Activated CD4-positive, CD25-positive, alpha-beta regulatory T cell treated with anti-CD3 and anti-CD28 coated beads, Interleukin-2, amount 50 U/mL, for 24 hours (primary cell): ENCODE measurements around the gene CAMSAP1.

Experiments used
- ATAC-seq, 2 donors: fragments of 150-1000 bp; cut with Tn5 transposase; one replicate each; pipeline ENCODE4 v1.10.0; 2021; ENCODE audit warnings: mild to moderate bottlenecking in 1 of 2, moderate library complexity in 1 of 2

CAMSAP1 gene

DNA sequence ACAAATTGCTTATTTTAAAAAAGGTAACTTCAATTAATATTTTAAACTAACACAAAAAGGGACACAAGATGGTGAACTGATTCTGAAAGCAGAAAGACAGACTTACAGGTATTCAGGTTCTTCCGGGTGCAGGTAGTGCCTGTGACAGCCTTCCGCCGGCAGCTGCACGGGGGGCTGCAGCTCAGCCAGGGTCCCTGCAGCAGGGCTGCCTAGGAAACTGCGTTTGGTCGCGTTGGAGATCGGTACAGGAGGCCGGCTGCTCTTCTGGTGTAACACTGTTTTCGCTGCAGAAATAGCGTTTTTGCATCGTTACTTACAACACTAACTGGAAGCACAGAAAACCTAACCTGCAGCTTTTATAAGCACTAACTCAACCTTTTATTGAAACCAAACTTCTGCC is 80.0 kb downstream of the CAMSAP1 start:
- no peak for ATAC-seq

DNA sequence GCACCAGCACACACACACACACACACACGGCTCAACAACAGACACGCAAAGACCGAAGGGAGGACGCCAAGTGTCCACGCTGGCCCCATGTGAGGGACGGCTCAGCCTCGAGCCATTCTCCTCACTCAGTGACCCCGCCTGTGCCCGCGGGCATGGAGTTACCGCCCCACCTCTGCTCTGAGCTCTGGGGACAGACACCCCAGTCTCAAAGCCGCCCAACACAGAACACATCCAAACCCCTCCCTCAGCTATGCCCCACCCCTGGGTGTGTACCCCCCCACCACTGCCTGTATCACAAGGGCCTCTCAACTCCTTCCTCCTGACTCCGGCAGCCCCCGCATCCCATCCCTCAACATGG is 81.2 kb downstream of the CAMSAP1 start:
- ATAC-seq, result no peak

DNA sequence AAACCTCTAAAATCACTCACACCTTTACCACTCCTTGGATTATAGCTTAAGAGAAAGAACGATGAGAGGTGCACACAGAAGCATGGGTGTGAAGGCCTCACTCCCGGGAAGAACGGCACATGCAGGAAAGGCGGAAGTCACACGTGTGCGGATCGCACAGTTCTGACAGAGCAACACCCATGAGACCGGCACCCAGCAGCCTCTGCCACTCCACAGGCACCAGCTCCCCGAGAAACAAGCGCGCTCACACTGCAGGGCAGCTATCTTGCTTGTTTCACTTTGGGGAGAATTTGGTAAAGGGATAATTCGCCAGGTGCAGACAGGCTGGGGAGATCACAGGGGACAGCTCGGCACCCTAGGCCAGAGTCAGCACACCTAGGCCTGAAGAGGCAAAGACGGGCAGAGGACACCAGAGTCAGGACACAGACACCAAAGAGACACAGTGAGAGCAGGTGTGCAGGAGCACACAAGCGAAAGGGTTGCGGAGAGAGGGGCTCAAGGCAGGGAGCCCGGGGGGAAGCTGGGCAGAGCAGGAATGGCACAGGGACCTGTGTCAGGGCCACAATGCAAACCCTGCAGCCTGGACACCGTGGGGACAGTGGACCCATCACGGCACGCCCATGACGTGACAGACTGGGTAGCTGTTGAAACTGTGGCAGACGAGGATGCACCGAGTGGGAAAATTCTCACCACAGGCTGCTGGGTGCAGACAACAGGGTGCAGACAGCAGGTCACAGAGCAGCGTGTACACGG is 81.7 kb downstream of the CAMSAP1 start:
- ATAC-seq, result no peak

DNA sequence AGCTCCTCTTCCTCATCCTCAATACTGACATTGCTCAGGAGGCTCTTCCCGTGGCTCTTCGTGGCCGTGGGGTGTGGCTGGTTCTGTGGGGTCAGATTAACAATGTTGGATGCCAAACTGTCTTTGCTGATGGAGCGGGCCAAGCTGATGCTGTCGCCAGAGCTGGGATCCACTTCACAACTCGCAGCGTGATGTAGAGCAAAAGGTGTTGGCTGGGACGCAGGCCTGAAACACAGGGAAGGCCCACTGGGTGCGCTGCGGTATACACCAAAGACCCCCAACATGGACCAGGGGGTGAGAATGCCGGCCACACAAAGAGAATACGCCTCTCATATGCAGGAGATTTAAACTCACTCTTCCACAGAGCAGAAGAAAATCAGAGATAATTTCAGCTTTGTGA is 84.3 kb downstream of the CAMSAP1 start:
- no peak for ATAC-seq

DNA sequence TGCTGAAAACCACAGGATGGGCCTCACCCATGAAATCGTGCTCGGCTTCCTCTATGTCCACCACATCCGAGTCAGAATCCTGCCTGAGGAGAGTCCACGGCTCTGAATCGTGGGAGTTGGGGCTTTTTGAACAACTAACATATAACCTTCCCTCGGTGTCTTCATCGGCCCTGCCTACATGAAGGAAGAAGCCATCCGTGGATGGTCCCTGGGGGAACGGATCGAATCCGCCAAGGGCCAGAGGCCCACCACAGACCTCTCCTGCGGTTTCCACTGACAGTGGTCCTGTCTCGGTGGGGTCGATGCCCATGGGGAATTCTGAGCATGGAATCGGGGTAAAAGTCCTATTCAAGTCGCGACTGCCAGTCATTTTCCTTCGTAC is 85.0 kb downstream of the CAMSAP1 start:
- ATAC-seq, result no peak

DNA sequence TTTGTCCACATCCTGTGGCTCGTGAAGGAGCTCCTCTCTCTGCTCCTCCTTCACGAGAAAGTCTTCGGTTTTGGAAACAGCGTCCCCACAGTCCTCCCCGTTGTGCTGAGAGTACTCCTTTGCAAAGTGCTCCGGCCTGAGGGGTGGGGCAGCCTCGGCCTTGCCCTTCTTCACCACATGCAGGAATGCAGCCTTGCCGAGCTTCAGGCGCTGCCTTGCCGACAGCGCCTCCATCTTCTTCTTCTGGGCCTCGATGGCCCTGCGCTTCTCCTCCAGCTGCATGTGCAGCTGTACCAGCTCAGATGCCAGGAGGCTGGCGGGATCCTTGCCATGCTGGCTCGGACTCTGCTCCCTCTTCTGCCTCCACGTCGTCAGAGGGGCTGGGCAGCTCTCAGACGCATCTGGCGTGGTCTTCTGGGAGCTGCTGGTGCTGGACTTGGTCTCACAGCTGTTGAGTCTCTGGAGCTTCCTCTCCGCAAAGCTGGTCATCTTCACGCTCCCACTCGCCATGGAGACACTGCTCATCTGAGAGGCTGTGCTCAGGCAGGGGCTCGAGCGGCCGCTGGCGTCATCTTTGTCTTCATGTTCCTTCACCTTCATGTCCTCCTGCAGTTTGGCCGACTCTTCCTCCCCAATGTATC is 85.5 kb downstream of the CAMSAP1 start:
- no peak for ATAC-seq

DNA sequence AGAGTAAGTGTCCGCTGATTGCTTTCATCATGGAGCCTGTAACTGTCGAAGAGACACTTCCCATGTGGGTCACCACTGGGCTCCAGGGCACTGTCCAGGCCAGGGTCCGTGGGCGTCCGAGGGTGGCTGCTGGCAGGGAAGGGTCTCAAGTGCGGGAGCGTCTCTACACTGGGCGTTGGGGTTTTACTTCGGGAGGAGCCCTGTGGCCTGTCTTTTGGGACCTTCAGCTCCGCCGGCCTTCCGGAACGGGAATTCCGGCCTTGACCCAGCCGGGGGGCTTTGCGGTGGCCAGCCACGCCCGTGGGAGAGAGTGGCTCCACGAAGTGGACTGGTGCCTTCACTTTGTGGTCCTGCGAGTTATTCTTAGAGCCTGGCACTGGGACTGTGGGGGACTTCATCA is 86.2 kb downstream of the CAMSAP1 start:
- ATAC-seq, result no peak

DNA sequence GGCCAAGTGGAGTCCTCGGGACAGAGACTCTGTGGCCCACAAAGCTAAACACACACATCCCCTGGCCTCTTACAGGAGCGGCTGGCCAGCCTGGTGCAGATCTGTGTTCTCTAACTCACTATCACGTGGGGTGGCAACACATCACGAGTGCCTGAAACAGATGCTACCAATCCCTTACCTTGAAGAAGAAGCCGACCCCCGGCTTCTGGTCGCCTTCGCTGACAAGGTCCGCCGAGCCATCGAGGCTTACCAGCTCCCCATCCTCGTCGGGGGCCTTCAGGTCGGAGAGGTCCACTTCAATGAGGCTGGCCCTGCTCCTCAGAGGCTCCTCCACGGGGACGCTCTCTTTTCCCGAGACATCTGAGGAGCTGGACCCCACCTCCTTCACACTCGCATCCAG is 86.7 kb downstream of the CAMSAP1 start:
- no peak for ATAC-seq

DNA sequence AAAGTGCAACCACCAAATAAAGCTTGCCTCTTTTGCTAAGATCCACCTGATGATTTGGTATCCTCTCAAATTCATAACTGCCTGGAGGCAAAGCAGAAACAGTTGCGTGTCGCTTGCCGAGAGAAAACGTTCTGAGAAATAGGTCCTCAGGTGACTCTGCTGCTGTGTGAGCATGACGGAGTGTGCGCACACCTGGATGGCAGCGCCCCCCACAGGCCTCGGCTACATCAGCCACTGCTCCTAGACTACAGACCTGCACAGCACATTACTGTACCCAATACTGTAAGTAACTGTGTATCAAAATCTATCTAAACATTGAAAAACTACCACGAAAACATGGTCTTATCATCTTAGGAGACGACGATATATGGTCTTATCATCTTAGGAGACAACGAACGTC is 87.4 kb downstream of the CAMSAP1 start:
- ATAC-seq, result no peak

DNA sequence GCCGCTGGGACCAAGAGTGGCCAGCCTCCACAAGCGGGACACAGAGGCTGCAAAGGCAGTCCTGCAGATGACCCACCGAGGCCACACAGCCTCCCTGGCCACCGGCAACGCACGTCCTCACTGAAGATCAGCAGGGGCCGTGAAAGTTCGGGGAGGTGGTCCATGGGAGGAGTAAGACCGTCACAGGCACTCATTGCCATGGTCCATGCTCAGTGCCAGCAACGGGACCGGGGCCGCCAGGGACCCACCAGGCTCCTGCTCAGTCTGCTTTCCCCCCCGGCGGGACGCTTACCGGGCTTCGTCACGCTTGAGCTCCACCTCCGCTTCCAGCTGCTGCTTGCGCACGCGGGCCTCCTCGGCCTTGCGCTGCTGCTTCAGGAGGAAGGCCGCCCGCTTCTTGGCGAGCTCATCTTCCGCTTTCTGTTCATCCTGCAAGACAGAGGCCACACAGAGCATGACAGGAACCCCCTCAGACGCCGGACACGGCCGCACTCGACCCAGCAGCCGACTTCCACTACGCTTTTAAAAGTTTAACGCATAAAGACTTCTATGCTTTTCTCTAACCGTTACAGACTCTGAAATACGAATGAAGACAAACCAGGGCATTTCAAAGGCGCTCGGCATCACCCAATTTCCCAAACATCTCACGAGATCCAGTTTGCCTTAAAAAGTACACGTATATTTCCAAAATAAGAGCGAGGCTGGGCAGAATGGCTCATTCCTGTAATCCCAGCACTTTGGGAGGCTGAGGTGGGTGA is 88.4 kb downstream of the CAMSAP1 start:
- ATAC-seq, result no peak

DNA sequence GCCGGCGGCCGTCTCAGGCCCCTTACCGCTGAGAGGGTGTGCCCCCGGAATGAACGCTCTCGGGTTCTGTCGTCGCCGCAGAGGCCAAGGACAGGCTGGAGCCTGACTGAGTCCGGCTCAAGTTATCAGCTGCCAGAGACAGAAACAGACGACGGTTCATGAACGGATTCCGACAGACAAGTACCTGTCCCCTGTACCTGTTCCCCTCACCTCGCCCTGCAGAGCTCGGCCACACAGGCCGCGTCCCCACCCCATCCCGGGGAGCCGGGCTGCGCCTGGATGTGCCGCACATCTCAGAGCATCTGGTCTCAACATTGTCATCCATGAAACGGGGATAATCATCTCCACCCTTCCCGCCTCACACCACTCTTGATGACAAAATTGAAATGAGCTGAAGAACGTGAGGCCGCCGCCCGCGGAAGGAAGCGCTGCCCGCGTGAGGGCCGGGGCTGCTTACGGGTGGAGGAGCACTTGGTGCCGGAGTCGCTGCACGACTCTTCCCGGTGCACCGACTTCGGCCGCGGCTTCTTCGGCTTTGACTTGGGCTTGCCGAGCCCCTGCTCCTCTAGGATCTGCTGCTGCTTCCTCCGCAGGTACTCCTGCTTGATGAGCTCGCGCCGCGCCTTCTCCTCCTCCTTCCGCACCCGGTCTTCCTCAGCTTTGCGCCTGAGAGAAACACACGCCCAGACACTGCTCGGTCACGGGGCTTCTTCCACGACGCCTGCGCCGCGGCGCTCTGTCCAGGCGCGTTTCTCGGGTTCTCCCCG is 89.2 kb downstream of the CAMSAP1 start:
- ATAC-seq, result no peak

DNA sequence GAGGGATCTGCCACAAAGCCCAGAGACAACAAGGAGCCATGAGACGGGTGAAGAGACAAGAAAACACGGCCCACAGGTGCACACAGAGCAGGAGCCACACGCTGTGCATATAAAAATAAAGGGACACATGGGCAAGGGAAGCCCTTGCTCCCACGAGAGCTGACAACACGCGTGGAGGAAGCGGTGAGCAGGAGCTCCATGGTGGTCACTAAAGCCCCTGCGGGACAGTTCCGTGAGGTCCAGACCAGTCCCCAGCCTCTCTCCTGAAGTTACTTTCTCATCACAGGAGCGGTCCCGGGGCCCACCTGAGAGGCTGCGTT is 90.7 kb downstream of the CAMSAP1 start:
- ATAC-seq, result no peak

DNA sequence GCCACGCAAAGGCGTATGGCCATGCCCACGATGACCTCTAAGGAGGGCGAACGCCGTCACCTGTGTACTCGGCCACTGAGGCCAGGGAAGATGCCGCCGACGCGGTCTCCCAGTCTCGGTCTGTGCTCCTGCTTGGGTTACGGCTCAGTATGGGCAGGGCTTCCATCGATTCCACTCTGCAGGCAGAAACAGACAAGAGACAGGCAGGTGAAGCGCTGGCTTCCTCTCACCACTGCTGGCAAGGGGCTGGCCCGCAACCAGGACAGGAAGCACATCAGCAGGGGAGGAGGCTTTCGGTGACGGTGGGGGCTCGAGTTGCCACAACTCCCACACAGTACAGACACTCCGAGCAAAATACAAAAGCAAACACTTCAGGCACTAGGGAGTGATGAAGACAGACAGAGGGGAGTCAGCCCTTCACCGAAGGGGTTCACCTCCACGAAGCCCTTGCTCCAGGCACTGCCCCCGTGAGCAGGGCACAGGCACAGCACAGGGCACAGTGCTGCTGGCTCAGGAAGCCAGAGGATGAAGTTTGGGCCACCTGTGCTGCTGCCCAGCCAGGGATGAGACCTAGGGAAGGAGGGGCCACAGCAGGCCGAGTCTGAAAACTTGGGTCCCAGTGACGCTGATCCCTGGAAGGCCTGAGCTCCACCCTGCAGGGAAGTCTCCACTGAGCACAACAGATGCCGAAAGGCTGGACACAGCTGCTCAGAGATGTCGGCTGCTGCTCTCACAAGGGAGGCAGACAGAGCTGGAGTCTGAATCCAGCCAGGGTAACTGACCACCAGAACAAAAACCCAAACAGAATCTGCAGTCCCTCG is 91.3 kb downstream of the CAMSAP1 start:
- no peak for ATAC-seq

DNA sequence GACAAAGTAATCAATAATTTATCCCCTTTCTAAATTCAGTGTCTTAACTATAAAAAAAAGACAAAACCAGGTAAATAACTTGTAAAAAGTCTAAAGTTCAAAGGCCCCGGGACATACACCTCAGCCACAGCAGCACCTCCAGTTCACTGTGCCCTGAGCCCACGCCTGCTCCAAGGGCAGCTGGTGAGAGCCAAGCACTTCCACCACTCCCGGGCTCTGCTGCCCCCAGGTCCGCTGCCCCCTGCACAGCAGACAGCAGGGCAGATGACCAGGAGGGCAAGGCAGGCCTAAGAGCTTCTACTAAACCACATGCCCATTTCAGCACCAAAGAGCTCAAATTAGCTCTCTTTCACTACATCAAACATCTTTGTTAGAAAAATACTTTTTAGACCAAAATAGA is 91.9 kb downstream of the CAMSAP1 start:
- no peak for ATAC-seq

DNA sequence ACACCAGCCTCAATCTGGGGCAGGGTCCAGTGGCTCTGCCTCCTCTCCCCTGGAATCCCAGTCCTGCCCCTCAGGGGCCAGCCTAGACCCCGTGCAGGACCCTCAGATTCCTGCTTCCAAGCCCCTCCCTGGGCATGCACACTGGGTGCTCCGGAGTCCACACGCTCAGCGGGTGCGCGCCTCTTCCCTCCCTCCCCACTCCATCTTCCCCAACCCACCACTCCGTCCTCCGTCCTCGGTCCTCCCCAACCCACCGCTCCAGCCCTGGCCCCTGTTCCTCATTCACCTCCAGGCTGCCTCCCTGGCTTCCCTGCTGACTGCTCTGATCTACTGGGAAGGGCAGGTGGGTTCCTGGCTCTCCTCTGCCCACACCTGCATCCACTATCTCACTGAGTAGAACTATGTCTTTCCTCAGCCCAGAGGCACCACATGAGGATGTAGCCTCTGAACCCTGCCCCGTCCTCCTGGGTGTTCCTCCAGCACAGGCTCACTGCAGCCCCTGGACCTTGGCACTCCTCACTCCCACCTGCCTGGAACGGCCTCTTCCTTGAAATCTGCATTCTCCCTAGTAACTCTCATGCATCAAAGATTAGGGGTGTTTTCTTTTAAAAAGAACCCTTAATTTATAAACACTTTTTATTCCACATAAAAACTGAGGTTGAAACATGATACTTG is 92.8 kb downstream of the CAMSAP1 start:
- ATAC-seq, result no peak

DNA sequence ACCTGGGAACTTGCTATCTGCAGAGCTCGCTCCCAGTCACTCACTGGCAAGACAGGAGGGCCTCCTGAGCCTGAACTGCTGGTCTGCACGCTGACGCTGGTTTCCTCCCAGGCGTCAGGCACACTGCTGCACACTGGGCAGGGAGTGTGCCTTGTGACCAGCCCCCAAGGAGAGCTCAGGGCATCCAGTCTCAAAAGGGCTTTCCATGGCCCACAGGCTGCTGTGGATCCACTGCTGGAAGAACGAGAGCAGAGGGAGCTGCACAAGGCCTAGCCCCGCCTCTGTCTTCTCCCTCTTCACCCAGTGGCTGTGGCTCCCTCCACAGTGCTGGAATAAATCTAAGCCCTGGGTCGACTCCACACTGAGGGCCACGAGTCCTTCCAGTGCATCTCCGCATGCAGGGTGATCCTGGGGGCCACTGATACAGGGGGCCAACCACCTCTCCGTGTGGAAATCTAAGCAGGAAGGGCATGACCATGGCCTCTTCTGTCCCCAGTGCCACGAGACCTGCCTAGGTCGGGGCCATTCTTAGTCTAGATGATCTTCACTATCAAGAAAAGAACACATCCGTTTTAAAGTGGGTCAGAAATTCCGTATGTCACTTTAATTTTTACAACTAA is 93.6 kb downstream of the CAMSAP1 start:
- ATAC-seq, result no peak

DNA sequence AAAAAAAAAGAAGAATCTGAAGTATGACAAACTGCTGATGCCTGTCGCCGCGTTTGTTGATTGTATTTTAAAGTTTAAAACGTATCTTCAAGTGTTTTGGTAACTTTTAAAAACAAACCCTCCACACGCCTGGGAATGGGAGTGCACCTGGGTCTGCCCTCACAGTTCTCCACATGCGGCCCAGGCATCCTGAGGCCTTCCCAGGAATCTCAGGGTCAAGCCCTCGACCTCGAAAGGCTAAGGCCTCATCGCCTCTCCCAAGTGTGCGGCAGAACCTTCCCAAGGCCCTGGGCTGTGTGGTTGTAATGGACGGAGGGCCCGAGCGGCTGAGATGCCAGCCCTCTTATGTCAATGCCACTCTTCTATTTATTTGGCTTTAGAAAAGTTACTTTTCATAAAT is 94.4 kb downstream of the CAMSAP1 start:
- no peak for ATAC-seq

DNA sequence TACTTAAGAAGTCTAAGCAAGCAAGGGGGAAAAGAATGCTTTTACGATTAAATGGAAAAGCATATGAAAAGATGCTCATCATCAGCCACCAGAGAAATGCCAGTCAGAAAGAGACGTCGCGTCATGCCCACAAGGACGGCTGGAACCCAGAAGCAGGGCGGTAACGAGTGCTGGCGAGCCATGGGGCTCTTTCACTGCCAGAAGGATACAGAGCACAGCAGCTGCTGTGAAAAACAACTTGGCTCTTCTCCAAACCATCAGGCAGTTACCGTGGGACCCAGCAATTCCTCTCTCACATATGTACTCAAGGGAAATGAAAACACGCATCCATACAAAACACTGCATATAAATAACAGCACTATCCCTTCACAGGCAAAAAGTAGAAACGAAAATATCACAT is 95.5 kb downstream of the CAMSAP1 start:
- ATAC-seq, result no peak

DNA sequence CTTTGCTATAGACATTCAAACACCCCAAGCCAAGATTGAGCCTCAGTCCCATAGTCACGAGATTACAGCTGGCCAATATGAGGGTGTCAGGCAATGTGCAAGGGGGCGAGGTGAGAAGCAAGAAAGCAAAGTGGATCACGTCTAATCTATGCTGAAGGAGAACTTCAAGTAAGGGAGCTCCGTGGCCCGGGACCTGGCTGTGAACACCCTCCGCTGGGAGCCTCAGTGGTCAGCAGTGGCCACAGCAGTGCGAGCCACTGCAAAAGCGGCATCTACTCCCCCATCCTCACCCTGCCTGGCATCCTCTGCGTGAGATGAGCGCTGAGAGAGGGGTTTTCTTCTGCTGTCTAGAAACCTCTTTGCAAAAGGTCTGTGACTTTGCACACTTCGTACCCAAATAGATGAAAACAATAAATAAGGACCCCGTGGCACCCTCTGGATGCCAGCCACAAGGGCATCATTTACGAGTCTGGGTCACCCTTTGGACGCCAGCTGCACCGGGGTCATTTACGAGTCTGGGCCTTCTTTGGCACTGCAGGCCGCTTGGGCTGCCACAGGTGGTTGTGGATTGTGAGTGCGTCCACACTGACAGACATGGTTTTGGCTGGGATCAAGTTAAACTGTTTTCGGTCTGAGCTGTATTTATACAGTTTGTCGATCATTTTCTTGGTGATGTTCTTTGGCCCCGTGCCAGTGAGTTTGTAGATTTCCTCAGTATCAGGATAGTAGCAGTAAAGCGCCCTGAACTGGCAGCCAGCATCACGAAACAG is 96.4 kb downstream of the CAMSAP1 start:
- ATAC-seq, result no peak

DNA sequence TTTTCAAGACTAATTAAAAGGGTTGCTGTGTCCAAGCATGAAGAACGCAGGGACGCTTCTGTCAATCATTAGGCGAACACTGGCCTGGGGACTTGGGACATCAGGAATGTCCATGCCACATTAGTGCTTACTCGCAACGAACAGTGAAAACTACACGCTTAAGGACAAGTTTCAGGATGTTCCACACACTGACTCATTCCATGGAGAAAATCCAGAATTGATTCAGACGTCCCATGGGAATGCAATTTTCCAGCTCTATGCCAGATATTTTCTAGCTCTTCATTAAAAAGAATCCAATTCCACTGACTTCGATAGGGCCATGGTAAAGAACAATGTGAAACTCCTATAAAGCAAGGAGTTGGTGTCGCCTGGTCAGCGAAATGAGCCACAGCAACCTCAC is 98.2 kb downstream of the CAMSAP1 start:
- no peak for ATAC-seq
